Astrocyte of the hippocampus (primary cell): ENCODE data around the gene CPLANE1.

Source experiments
- DNase-seq: peaks from one replicate; pipeline ENCODE4 v3.0.0; 2011; ENCODE audit warnings: low read depth, low spot score

The CPLANE1 gene

GRCh38 chr5:37071487-37071886 lies 177.7 kb downstream of the CPLANE1 start:
- no peak for DNase-seq

- no peak for DNase-seq
These were observed 184.7 kb downstream of the CPLANE1 start for GRCh38 chr5:37064442-37064841.

- DNase-seq = no peak
These were observed 185.4 kb downstream of the CPLANE1 start for GRCh38 chr5:37063739-37064138.

GRCh38 chr5:37060030-37060429 lies 189.1 kb downstream of the CPLANE1 start:
- DNase-seq = no peak

GRCh38 chr5:37056762-37057161 lies 192.4 kb downstream of the CPLANE1 start:
- no peak for DNase-seq
